H1 (cell line): ENCODE data around the gene KLHL29. TPM values are rescaled to one million over a fixed set of nuclear protein-coding genes. Genes with fewer than 3 reads are reported as not detected.

Source experiments
- CTCF ChIA-PET: fragments of 300-600 bp; sonication (Branson Sonifier 250); formaldehyde crosslinking; loops from one replicate; lab custom pipeline; 2021; ENCODE audit not compliant: partially characterized antibody; lab: Charles Lee
- POLR2A ChIA-PET: fragments of 300-600 bp; sonication (Branson Sonifier 250); formaldehyde crosslinking; loops from one replicate; lab custom pipeline; 2021; ENCODE audit warnings: inconsistent platforms; ENCODE audit not compliant: partially characterized antibody; lab: Charles Lee
- DNase-seq, 2 experiments: peaks; one replicate each; pipeline versions ENCODE4 v3.0.0 to v3.0.0-alpha.2; 2010 to 2022; ENCODE audit warnings: low spot score in 2 of 2, low read depth in 1 of 2, mixed read lengths in 1 of 2
- FAIRE-seq: peaks from 2 replicates; lab custom pipeline; 2011; peaks lifted over from hg19 to GRCh38; lab: Jason Lieb, UNC
- H2AFZ ChIP-seq: 2 replicates; pipeline ENCODE4 v1.8.1; 2012; ENCODE audit warnings: low read length, inconsistent platforms
- H2AK5ac ChIP-seq: 2 replicates; pipeline ENCODE4 v1.6.1; 2013; ENCODE audit warnings: low read depth, low read length
- H2BK120ac ChIP-seq: replicated peaks from 2 replicates; pipeline ENCODE3; 2013; ENCODE audit warnings: low read depth, low read length, inconsistent platforms
- H2BK12ac ChIP-seq: 2 replicates; pipeline ENCODE4 v1.6.1; 2013; ENCODE audit warnings: low read depth, low read length
- H2BK15ac ChIP-seq: 2 replicates; pipeline ENCODE4 v1.6.1; 2013; ENCODE audit warnings: low read length
- H2BK20ac ChIP-seq: 2 replicates; pipeline ENCODE4 v1.6.1; 2013; ENCODE audit warnings: low read length
- H2BK5ac ChIP-seq: 2 replicates; pipeline ENCODE4 v1.6.1; 2013; ENCODE audit warnings: low read depth, low read length
- H3K14ac ChIP-seq: 2 replicates; pipeline ENCODE4 v1.6.1; 2013; ENCODE audit warnings: inconsistent platforms; ENCODE audit not compliant: insufficient read length
- H3K18ac ChIP-seq: 2 replicates; pipeline ENCODE4 v1.6.1; 2013; ENCODE audit warnings: low read length; ENCODE audit errors: extremely low read depth
- H3K23ac ChIP-seq: 2 replicates; pipeline ENCODE4 v1.6.1; 2013; ENCODE audit warnings: inconsistent platforms; ENCODE audit not compliant: insufficient read length
- H3K23me2 ChIP-seq: 2 replicates; pipeline ENCODE4 v1.6.1; 2013; ENCODE audit warnings: low read depth, low read length
- H3K27ac ChIP-seq: 2 replicates; pipeline ENCODE4 v1.6.1; 2011; ENCODE audit warnings: low read depth, low read length, inconsistent platforms
- H3K27me3 ChIP-seq, 4 experiments: replicated peaks in 1 of 4; 1 replicate in 1 of 4; 2 replicates in 3 of 4; pipeline versions ENCODE4 v1.6.1 to v1.8.1; 2011 to 2013; ENCODE audit warnings: low read length in 3 of 4, mild to moderate bottlenecking in 3 of 4, inconsistent platforms in 2 of 4, mixed read lengths in 2 of 4, moderate library complexity in 1 of 4; ENCODE audit not compliant: control insufficient read depth in 3 of 4, insufficient read depth in 3 of 4; ENCODE audit errors: extremely low read depth in 1 of 4
- H3K36me3 ChIP-seq, 4 experiments: 2 replicates each; pipeline versions ENCODE4 v1.6.1 to v1.8.1; 2011 to 2013; ENCODE audit warnings: mild to moderate bottlenecking in 4 of 4, low read length in 3 of 4, moderate library complexity in 2 of 4, control low read depth in 1 of 4, inconsistent platforms in 1 of 4; ENCODE audit not compliant: insufficient read depth in 4 of 4, control insufficient read depth in 2 of 4
- H3K4ac ChIP-seq: replicated peaks from 2 replicates; pipeline ENCODE3; 2013; ENCODE audit warnings: low read length, low read depth, mixed read lengths, inconsistent platforms; ENCODE audit not compliant: insufficient read length
- H3K4me1 ChIP-seq, 4 experiments: replicated peaks in 1 of 4; 1 replicate in 1 of 4; 2 replicates in 3 of 4; pipeline versions ENCODE4 v1.6.1 to v1.8.1; 2011 to 2013; ENCODE audit warnings: low read length in 3 of 4, inconsistent platforms in 2 of 4, mixed read lengths in 1 of 4; ENCODE audit not compliant: insufficient read depth in 4 of 4, control insufficient read depth in 3 of 4
- H3K4me2 ChIP-seq, 2 experiments: 2 replicates each; pipeline versions ENCODE4 v1.6.1 to v1.8.1; 2011 to 2013; ENCODE audit warnings: low read depth in 2 of 2, low read length in 2 of 2, control low read depth in 1 of 2, inconsistent platforms in 1 of 2, mild to moderate bottlenecking in 1 of 2; ENCODE audit not compliant: insufficient read depth in 1 of 2
- H3K4me3 ChIP-seq, 4 experiments: fragments of 200-600, 300-600 bp in 1 of 4; sonication (generic), shearing (Covaris generic), sonication (Bioruptor Twin) in 1 of 4; 2 replicates each; pipeline versions ENCODE4 v1.5.1 to v1.8.1; 2011 to 2016; ENCODE audit warnings: low read length in 4 of 4, low read depth in 3 of 4, control low read depth in 2 of 4, inconsistent platforms in 2 of 4, mild to moderate bottlenecking in 2 of 4, mixed read lengths in 1 of 4, moderate library complexity in 1 of 4; ENCODE audit not compliant: insufficient read depth in 2 of 4; ENCODE audit errors: extremely low read depth in 1 of 4
- H3K56ac ChIP-seq: replicated peaks from 2 replicates; pipeline ENCODE3; 2013; ENCODE audit warnings: low read depth, mild to moderate bottlenecking, mixed read lengths, low read length, inconsistent platforms; ENCODE audit not compliant: insufficient read length
- H3K79me1 ChIP-seq: 2 replicates; pipeline ENCODE4 v1.6.1; 2013; ENCODE audit warnings: low read depth, low read length, control low read depth
- H3K79me2 ChIP-seq, 2 experiments: 2 replicates each; pipeline versions ENCODE4 v1.6.1 to v1.8.1; 2012 to 2013; ENCODE audit warnings: low read length in 2 of 2, mild to moderate bottlenecking in 2 of 2, inconsistent platforms in 1 of 2; ENCODE audit not compliant: insufficient read depth in 2 of 2, control insufficient read depth in 1 of 2
- H3K9ac ChIP-seq, 4 experiments: replicated peaks in 1 of 4; 1 replicate in 1 of 4; 2 replicates in 3 of 4; pipeline versions ENCODE4 v1.6.1 to v1.8.1; 2011 to 2013; ENCODE audit warnings: low read depth in 3 of 4, low read length in 3 of 4, control low read depth in 2 of 4, mild to moderate bottlenecking in 2 of 4, moderate library complexity in 2 of 4, inconsistent platforms in 1 of 4; ENCODE audit errors: extremely low read depth in 1 of 4
- H3K9me3 ChIP-seq, 2 experiments: 2 replicates each; pipeline versions ENCODE4 v1.6.1 to v1.8.1; 2012 to 2013; ENCODE audit warnings: mild to moderate bottlenecking in 2 of 2, moderate library complexity in 2 of 2, control low read depth in 1 of 2, inconsistent platforms in 1 of 2, low read depth in 1 of 2, low read length in 1 of 2, mixed read lengths in 1 of 2; ENCODE audit not compliant: insufficient read depth in 2 of 2
- H4K20me1 ChIP-seq, 2 experiments: replicated peaks in 1 of 2; 2 replicates each; pipeline versions ENCODE3 to v1.8.1; 2011 to 2013; ENCODE audit warnings: inconsistent platforms in 2 of 2, low read length in 2 of 2, mild to moderate bottlenecking in 1 of 2; ENCODE audit not compliant: insufficient read depth in 2 of 2, control insufficient read depth in 1 of 2
- H4K5ac ChIP-seq: 2 replicates; pipeline ENCODE4 v1.6.1; 2013; ENCODE audit warnings: low read length, low read depth, mixed read lengths, inconsistent platforms; ENCODE audit not compliant: insufficient read length
- H4K8ac ChIP-seq: 2 replicates; pipeline ENCODE4 v1.8.0; 2013; ENCODE audit warnings: mild to moderate bottlenecking, moderate library complexity, low read length, inconsistent platforms; ENCODE audit not compliant: insufficient read depth; ENCODE audit errors: extremely low read depth
- H4K91ac ChIP-seq: replicated peaks from 2 replicates; pipeline ENCODE3; 2013; ENCODE audit warnings: low read length, mixed read lengths, inconsistent platforms; ENCODE audit not compliant: insufficient read length
- ASH2L ChIP-seq: fragments of 200-600, 300-600 bp; sonication (generic); IDR thresholded peaks from one replicate; pipeline ENCODE4 v1.7.1; 2017; ENCODE audit warnings: low read length
- EGR1 ChIP-seq: IDR thresholded peaks from 2 replicates; pipeline ENCODE4 v1.6.1; 2011; ENCODE audit warnings: low read depth, low read length, borderline replicate concordance
- EP300 ChIP-seq, 2 experiments: IDR thresholded peaks; 1 replicate in 1 of 2; 2 replicates in 1 of 2; pipeline ENCODE4 v1.6.1; 2011 to 2012; ENCODE audit warnings: low read depth in 2 of 2, low read length in 2 of 2, mild to moderate bottlenecking in 2 of 2, borderline replicate concordance in 1 of 2, inconsistent platforms in 1 of 2, moderate library complexity in 1 of 2
- EZH2 ChIP-seq: fragments of 200-600 bp; sonication (generic); IDR thresholded peaks from 2 replicates; pipeline ENCODE4 v1.7.1; 2012; ENCODE audit warnings: low read depth, mild to moderate bottlenecking, moderate library complexity, low read length, inconsistent platforms; ENCODE audit not compliant: severe bottlenecking
- GTF2F1 ChIP-seq: IDR thresholded peaks from 2 replicates; pipeline ENCODE4 v1.6.1; 2012; ENCODE audit warnings: low read depth, low read length, improper control_type of control experiment, borderline replicate concordance
- KDM5A ChIP-seq: fragments of 200-600 bp; IDR thresholded peaks from 2 replicates; pipeline ENCODE4 v1.7.1; 2012; ENCODE audit warnings: mild to moderate bottlenecking, low read length, inconsistent platforms, mixed read lengths
- NANOG ChIP-seq: IDR thresholded peaks from 2 replicates; pipeline ENCODE4 v1.6.1; 2011; ENCODE audit warnings: low read length, low read depth, mild to moderate bottlenecking, inconsistent platforms; ENCODE audit not compliant: insufficient read depth, poor library complexity, severe bottlenecking
- POLR2A ChIP-seq, 2 experiments: IDR thresholded peaks; 1 replicate in 1 of 2; 2 replicates in 1 of 2; pipeline ENCODE4 v1.6.1; 2011; ENCODE audit warnings: low read depth in 2 of 2, low read length in 2 of 2, mild to moderate bottlenecking in 2 of 2; ENCODE audit errors: control extremely low read depth in 1 of 2
- SAP30 ChIP-seq: fragments of 300-600 bp; sonication (generic); IDR thresholded peaks from 2 replicates; pipeline ENCODE4 v1.7.1; 2012; ENCODE audit warnings: low read length, moderate library complexity, mild to moderate bottlenecking, inconsistent platforms; ENCODE audit not compliant: insufficient read depth, insufficient replicate concordance
- SIRT6 ChIP-seq: IDR thresholded peaks from one replicate; pipeline ENCODE4 v1.7.1; 2012; ENCODE audit warnings: low read length, inconsistent platforms
- SP2 ChIP-seq: IDR thresholded peaks from 2 replicates; pipeline ENCODE4 v1.6.1; 2012; ENCODE audit warnings: mild to moderate bottlenecking, low read length, inconsistent platforms
- SUZ12 ChIP-seq: fragments of 200-600 bp; sonication (generic); IDR thresholded peaks from 2 replicates; pipeline ENCODE4 v1.6.1; 2012; ENCODE audit warnings: mild to moderate bottlenecking, inconsistent platforms, low read length, moderate library complexity, mixed read lengths
- TAF1 ChIP-seq: IDR thresholded peaks from 2 replicates; pipeline ENCODE4 v1.6.1; 2011; ENCODE audit warnings: mild to moderate bottlenecking, low read depth, low read length
- WGBS, 2 experiments: shearing (Covaris generic) in 1 of 2; methylation state at CpG; one replicate each; pipeline versions ENCODE4 v1.1.6 to v1.1.7; 2013 to 2015; ENCODE audit warnings: low lambda C conversion rate in 2 of 2, mixed read lengths in 2 of 2, inconsistent platforms in 1 of 2, low coverage in 1 of 2, missing lambda C conversion rate in 1 of 2; ENCODE audit not compliant: insufficient replicate concordance in 2 of 2, insufficient coverage in 1 of 2, insufficient read length in 1 of 2; ENCODE audit errors: extremely low coverage in 1 of 2, missing lambda C conversion rate in 1 of 2; 5-methylcytosine and 5-hydroxymethylcytosine counted together
- polyA plus RNA-seq, 7 experiments: library from polyadenylated mRNA; depleted of rRNA in 3 of 7; stranded (reverse) in 5 of 7; unstranded in 2 of 7; fragments of >200 nt in 5 of 7; fragments of 200-250 nt in 2 of 7; gene quantifications; 1 replicate in 5 of 7; 2 replicates in 1 of 7; 4 replicates in 1 of 7; pipeline versions ENCODE4 v1.2.1 to v1.2.3, GENCODE V29; 2011 to 2013; ENCODE audit warnings: missing spikeins in 2 of 7, mixed read lengths in 2 of 7
- total RNA-seq: library from RNA; stranded (reverse); fragmentation: NEBNext Ultra II Directional; extraction: Animal tissue kit (Norgen Biotek cat#: 25700); gene quantifications from 2 replicates; pipeline ENCODE4 v1.2.1, GENCODE V29; 2021

The KLHL29 gene
- total and polyA plus RNA-seq, 2 of the 8 experiments (the other 6 are each of a cell fraction or from before 2014, with no cell fraction given) = 1.1 to 4.7 TPM

DNA sequence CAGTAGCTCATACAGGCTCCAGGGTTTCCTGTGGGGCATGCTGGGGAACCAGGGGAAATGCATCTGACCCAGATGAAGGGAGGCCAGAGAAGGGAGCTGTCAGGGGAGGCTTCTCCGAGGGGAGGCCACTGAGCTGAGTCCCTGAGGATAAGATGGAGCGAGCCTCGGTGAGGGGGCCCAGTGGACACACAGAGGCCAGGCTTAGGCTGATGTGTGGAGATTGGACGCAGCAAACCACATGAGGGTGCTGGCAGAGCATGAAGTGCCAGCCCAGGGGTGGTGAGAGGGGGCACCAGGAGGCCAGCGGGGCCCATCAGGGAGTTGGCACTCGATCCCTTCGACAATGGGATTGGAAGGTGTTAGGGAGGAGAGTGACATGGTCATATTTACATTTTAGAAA is 235.0 kb downstream of the KLHL29 start:
- Histone ChIP-seq H3K23me2 (no peaks in the 10 kb centered on the region), H2BK120ac (no peak overlapping the region), H3K14ac (no peak overlapping the region), H2BK5ac (no peak overlapping the region), H2BK15ac (no peak overlapping the region), H2BK20ac (no peak overlapping the region), H3K18ac (no peak overlapping the region), H3K9ac (no peak overlapping the region), H3K36me3 (no peaks in the 10 kb centered on the region), H3K9me3 (peaks cover 0 to 8% of the 10 kb centered on the region in 2 experiments; a peak in 2 of 4 replicates), H3K79me2 (no peaks in the 10 kb centered on the region), H3K23ac (no peak overlapping the region), H3K27me3 (no peaks in the 10 kb centered on the region; a peak in 1 of 7 replicates), H4K91ac (no peak overlapping the region), H4K8ac (no peak overlapping the region), H3K4me3 (no peak overlapping the region), H2AK5ac (0 out of 2 replicates have a peak overlapping the region, but pooled peaks have one; percentile 57), H4K20me1 (no peaks in the 10 kb centered on the region), H2BK12ac (0 out of 2 replicates have a peak overlapping the region, but pooled peaks have one; percentile 17), H4K5ac (no peak overlapping the region), H3K4me2 (no peak overlapping the region), H2AFZ (no peak overlapping the region), H3K27ac (no peak overlapping the region), H3K4ac (no peak overlapping the region), H3K56ac (no peak overlapping the region), H3K79me1 (no peaks in the 10 kb centered on the region), H3K4me1 (peaks cover 0 to 4% (median 1%) of the 10 kb centered on the region in 4 experiments; a peak in 3 of 7 replicates)
- WGBS, 2 experiments = 94% methylated on average over 7 of the region's 7 CpGs; no CpG with 5 or more reads in 1 of the 2 experiments
- DNase-seq (no peak), FAIRE-seq (no peak)
- CTCF ChIA-PET = interaction anchor here (0.9 to 2.2 kb wide), 5 partner anchors 10 to 88 kb away, joined by 3 to 6 read pairs (median 3); no protein-coding TSS in a partner anchor
- POLR2A ChIA-PET = interaction anchor here (1.1 kb wide), 1 partner anchor 84 kb away, joined by 3 read pairs; no protein-coding TSS in a partner anchor
- TF ChIP-seq SP2 (no peak), SAP30 (no peak), GTF2F1 (no peak), SIRT6 (no peak), TAF1 (no peak), EGR1 (no peak), POLR2A (IDR thresholded peaks at IDR 0.05; ENCODE audit: control extremely low read depth in 1 of 2, low read depth in 2 of 2, low read length in 2 of 2) (no peak), KDM5A (no peak), EZH2 (no peak), ASH2L (no peak), EP300 (IDR thresholded peaks at IDR 0.05; ENCODE audit: borderline replicate concordance in 1 of 2, low read depth in 2 of 2, low read length in 2 of 2) (no peak), NANOG (no peak), SUZ12 (no peak)
